OCI-LY3 (cell line): Measurements from ENCODE around the gene SETBP1.

Experiments used
- CTCF ChIP-seq: fragments of 200-600, 300-600 bp; sonication (generic); IDR thresholded peaks from 2 replicates; pipeline ENCODE4 v1.5.1; 2014; ENCODE audit warnings: antibody characterized with exemption, low read length, low read depth
- EZH2phosphoT487 ChIP-seq: fragments of 200-600 bp; shearing (Covaris generic); IDR thresholded peaks from 2 replicates; pipeline ENCODE4 v1.6.1; 2018; ENCODE audit warnings: antibody characterized with exemption, mixed run types, low read depth

- TF ChIP-seq CTCF (no peak), EZH2phosphoT487 (no peak)
Observed at GRCh38 chr18:44705075-44705675, 24.5 kb downstream of the SETBP1 start.
